Measurements from ENCODE around the gene PROSER1. TPM values are rescaled to one million over a fixed set of nuclear protein-coding genes. Genes with fewer than 3 reads are reported as not detected.

The PROSER1 gene
- total and polyA plus RNA-seq, 2 of the 4 experiments (the other 2 are of a cell fraction), result 2.0 to 13.4 TPM

DNA sequence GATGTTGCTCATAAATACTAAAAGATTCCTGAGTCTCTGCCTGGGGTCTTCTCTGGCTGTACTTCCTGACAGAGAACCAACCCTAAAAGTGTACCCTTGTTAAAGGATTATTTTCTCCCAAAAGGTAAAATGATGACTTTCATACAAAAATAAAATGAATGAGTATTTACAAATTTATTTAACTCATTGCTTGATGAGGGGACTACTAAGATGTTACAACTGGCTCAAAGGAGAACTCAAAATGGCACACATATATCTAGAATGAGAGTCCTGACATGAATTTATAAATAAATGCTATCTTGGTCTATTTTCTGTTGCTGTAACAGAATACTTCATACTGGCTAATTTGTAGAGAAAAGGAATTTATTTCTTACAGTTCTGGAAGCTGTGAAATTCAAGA, 77.7 kb downstream of the PROSER1 start:
- no peaks in the 10 kb centered on the region for H3K36me3 ChIP-seq (ENCODE audit: control insufficient read depth, insufficient read depth, low read length)
- no peak overlapping the region for H2BK5ac ChIP-seq (ENCODE audit: low read depth, low read length, poor library complexity, severe bottlenecking)
- H3K4me2 ChIP-seq (ENCODE audit: low read depth, low read length), result no peak overlapping the region
- no peaks in the 10 kb centered on the region for H3K9me3 ChIP-seq (ENCODE audit: control insufficient read depth, insufficient read depth, low read length)
- no peak overlapping the region for H4K91ac ChIP-seq (ENCODE audit: insufficient read depth, low read depth, low read length)
- TF ChIP-seq POLR2A (IDR thresholded peaks at IDR 0.05; ENCODE audit: low read depth, low read length) (no peak), BHLHE40 (IDR thresholded peaks at IDR 0.05; ENCODE audit: low read depth, low read length) (no peak), MAFK (IDR thresholded peaks at IDR 0.05; ENCODE audit: low read depth, low read length) (no peak), MAZ (IDR thresholded peaks at IDR 0.05; ENCODE audit: borderline replicate concordance, low read depth, low read length) (no peak), RAD21 (IDR thresholded peaks at IDR 0.05; ENCODE audit: low read length) (no peak), RFX5 (IDR thresholded peaks at IDR 0.05; ENCODE audit: low read depth, low read length) (no peak), USF2 (IDR thresholded peaks at IDR 0.05; ENCODE audit: low read depth, low read length) (no peak), SMC3 (IDR thresholded peaks at IDR 0.05; ENCODE audit: low read depth, low read length) (no peak), CEBPB (IDR thresholded peaks at IDR 0.05; ENCODE audit: low read depth, low read length) (no peak), CHD1 (IDR thresholded peaks at IDR 0.05; ENCODE audit: low read depth, low read length) (no peak), CTCF (conservative IDR thresholded peaks at IDR 0.05; ENCODE audit: low read depth, low read length) (no peak), NFE2L2 (IDR thresholded peaks at IDR 0.05; ENCODE audit: low read depth, low read length) (no peak), ELK1 (IDR thresholded peaks at IDR 0.05; ENCODE audit: borderline replicate concordance, low read depth, low read length) (no peak), RCOR1 (IDR thresholded peaks at IDR 0.05; ENCODE audit: insufficient replicate concordance, low read length) (no peak), MXI1 (IDR thresholded peaks at IDR 0.05; ENCODE audit: borderline replicate concordance, low read depth, low read length) (no peak), FOS (IDR thresholded peaks at IDR 0.05; ENCODE audit: low read depth, low read length) (no peak)
- no peak overlapping the region for H2BK15ac ChIP-seq (ENCODE audit: low read depth, low read length)
- H3K9me1 ChIP-seq (ENCODE audit: insufficient read depth, low read length), result no peaks in the 10 kb centered on the region
- no peak overlapping the region for H4K8ac ChIP-seq (ENCODE audit: low read depth in 2 of 2, low read length in 2 of 2)
- no peak overlapping the region for H3K9ac ChIP-seq (ENCODE audit: low read depth, low read length)
- no TSS peak for BruUV-seq (replicated peaks)
- dilution Hi-C loops (cut with HindIII; ENCODE audit: low sequenced_read_pairs, unreplicated experiment) (no loop called here), intact Hi-C loops (cut with micrococcal nuclease) (no loop called here), in situ Hi-C loops (cut with MboI; ENCODE audit: low sequenced_read_pairs) (no loop called here)
- no peak overlapping the region for H2BK20ac ChIP-seq (ENCODE audit: low read depth, low read length)
- no peak overlapping the region for H3K4ac ChIP-seq (ENCODE audit: low read depth, low read length)
- ChIA-PET CTCF (no interaction called here), POLR2A (ENCODE audit: unreplicated experiment) (no interaction called here)
- no peak overlapping the region for H3K27ac ChIP-seq (ENCODE audit: insufficient read depth, low read length)
- H4K20me1 ChIP-seq (ENCODE audit: insufficient read depth, low read length), result no peaks in the 10 kb centered on the region
- DNase-seq, result no peak
- H3K18ac ChIP-seq (ENCODE audit: low read depth, low read length), result no peak overlapping the region
- no peak overlapping the region for H2AFZ ChIP-seq (replicated peaks; ENCODE audit: low read length, poor library complexity)
- no peak for ATAC-seq (ENCODE audit: low read depth)
- H3K79me1 ChIP-seq (ENCODE audit: low read depth in 1 of 2, low read length in 2 of 2), result no peaks in the 10 kb centered on the region
- no peak overlapping the region for H3K56ac ChIP-seq (ENCODE audit: extremely low read depth, insufficient read depth, low read length)
- H2AK9ac ChIP-seq (replicated peaks; ENCODE audit: low read depth, low read length, poor library complexity), result no peak overlapping the region
- no peaks in the 10 kb centered on the region for H3K4me1 ChIP-seq (ENCODE audit: control insufficient read depth, insufficient read depth, low read length)
- no peaks in the 10 kb centered on the region for H3K27me3 ChIP-seq (ENCODE audit: control insufficient read depth, insufficient read depth, low read length)
- no peak overlapping the region for H3K4me3 ChIP-seq (ENCODE audit: insufficient read depth, low read depth, low read length)
- no peak overlapping the region for H3K14ac ChIP-seq (replicated peaks; ENCODE audit: low read depth, low read length)
- no peak overlapping the region for H4K5ac ChIP-seq (ENCODE audit: low read depth, low read length)
- no peak overlapping the region for H2AK5ac ChIP-seq (ENCODE audit: low read depth, low read length)
- no peak overlapping the region for H3K23ac ChIP-seq (ENCODE audit: low read depth, low read length)
- H2BK120ac ChIP-seq (ENCODE audit: low read depth, low read length), result no peak overlapping the region
